DMS53 treated with DMSO at 0.1 percent for 48 hours (cell line): ENCODE measurements around the gene PPP1R12A.

Experiments used
- DNase-seq: peaks from one replicate; lab custom pipeline; 2025; ENCODE audit not compliant: unreplicated experiment; lab: John Stamatoyannopoulos, UW

Gene PPP1R12A

GRCh38 chr12:79842630-79843029, 92.3 kb downstream of the PPP1R12A start:
- no peak for DNase-seq

- DNase-seq: no peak
These were observed 93.0 kb downstream of the PPP1R12A start for GRCh38 chr12:79841878-79842265.

- no peak for DNase-seq
These were observed 93.5 kb downstream of the PPP1R12A start for GRCh38 chr12:79841248-79841877.

GRCh38 chr12:79838359-79838758, 96.5 kb downstream of the PPP1R12A start:
- no peak for DNase-seq

- DNase-seq: no peak
These were observed 97.3 kb downstream of the PPP1R12A start for GRCh38 chr12:79837575-79837974.

GRCh38 chr12:79835377-79835843, 99.5 kb downstream of the PPP1R12A start:
- DNase-seq: no peak

GRCh38 chr12:79834712-79835376, 100.1 kb downstream of the PPP1R12A start:
- DNase-seq: no peak

- DNase-seq: no peak
These were observed 104.5 kb downstream of the PPP1R12A start for GRCh38 chr12:79830440-79830839.

- DNase-seq: no peak
These were observed 106.0 kb downstream of the PPP1R12A start for GRCh38 chr12:79828924-79829323.

- DNase-seq: no peak
These were observed 107.4 kb downstream of the PPP1R12A start for GRCh38 chr12:79827484-79827883.

- DNase-seq: no peak
These were observed 108.4 kb downstream of the PPP1R12A start for GRCh38 chr12:79826267-79827128.

GRCh38 chr12:79822475-79822874, 112.4 kb downstream of the PPP1R12A start:
- DNase-seq: no peak

GRCh38 chr12:79818856-79819255, 116.0 kb downstream of the PPP1R12A start:
- DNase-seq: no peak

GRCh38 chr12:79784366-79785065, 150.4 kb downstream of the PPP1R12A start:
- DNase-seq: peak; percentile 66

GRCh38 chr12:79782172-79782900, 152.6 kb downstream of the PPP1R12A start:
- DNase-seq: no peak

- no peak for DNase-seq
These were observed 156.0 kb downstream of the PPP1R12A start for GRCh38 chr12:79778802-79779448.

- DNase-seq: no peak
These were observed 158.8 kb downstream of the PPP1R12A start for GRCh38 chr12:79776111-79776510.

GRCh38 chr12:79775355-79776027, 159.4 kb downstream of the PPP1R12A start:
- no peak for DNase-seq

GRCh38 chr12:79773896-79774295, 161.0 kb downstream of the PPP1R12A start:
- DNase-seq: no peak
